Measurements from ENCODE around the gene UBR2.

The UBR2 gene

DNA sequence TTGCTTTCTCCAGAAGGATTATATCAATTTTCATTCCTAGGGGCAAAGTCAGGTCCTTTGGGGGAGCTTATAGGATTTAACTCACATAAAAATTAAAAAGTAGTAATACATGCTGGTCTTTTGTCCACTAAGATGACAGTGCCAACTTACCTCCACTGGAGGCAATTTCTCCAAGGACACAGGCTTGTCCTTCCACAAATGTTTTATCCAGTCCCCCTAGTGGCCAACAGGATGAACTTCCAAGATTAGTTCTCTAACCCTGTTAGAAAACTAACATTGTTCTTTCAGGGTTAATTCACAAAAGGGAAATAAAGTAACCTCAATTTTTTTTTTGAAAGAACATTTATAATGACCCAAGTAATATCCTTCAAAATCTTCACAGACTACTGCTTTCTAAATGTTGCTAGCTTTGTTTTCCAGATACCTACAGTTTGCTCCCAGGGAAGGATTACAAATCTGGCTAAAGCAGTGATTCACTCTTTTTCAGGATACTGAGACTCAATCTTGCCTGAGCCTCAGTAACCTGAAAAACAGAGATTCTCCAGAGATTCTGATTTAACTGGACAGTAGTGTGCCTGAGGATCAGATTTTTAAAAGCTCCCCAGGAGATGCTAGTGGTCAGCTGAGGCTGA is 31.7 kb upstream of the UBR2 start:
- H3K9me3 ChIP-seq (ENCODE audit: control insufficient read depth, insufficient read depth, low read length): no peaks in the 10 kb centered on the region
- no peaks in the 10 kb centered on the region for H3K27me3 ChIP-seq (ENCODE audit: control insufficient read depth, insufficient read depth, low read length)
- no peaks in the 10 kb centered on the region for H3K36me3 ChIP-seq (ENCODE audit: control insufficient read depth, insufficient read depth, low read length)
- H3K9ac ChIP-seq (ENCODE audit: low read depth, low read length): no peak overlapping the region
- H3K4me3 ChIP-seq (ENCODE audit: low read depth, low read length): no peak overlapping the region
- no peaks in the 10 kb centered on the region for H3K4me1 ChIP-seq (ENCODE audit: control insufficient read depth, insufficient read depth, low read length)

DNA sequence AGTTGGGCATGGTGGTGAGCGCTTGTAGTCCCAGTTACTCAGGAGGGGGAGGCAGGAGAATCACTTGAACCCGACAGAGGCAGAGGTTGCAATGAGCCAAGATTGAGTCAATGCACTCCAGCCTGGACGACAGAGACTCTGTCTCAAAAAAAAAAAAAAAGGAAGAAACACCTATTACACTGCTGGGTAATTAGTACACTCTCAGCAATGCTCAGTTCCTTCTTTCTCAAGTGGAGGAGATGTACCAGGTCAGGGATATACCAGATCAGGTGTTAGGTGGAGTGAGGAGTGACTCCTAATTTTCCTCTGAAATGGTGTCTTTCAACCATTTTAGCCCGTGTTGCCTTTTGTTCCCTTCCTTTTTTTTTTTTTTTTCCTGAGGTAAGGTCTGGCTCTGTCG is 30.0 kb upstream of the UBR2 start:
- Histone ChIP-seq H3K4me3 (ENCODE audit: low read depth, low read length) (no peak overlapping the region), H3K9ac (ENCODE audit: low read depth, low read length) (no peak overlapping the region), H3K9me3 (ENCODE audit: control insufficient read depth, insufficient read depth, low read length) (no peaks in the 10 kb centered on the region), H3K27me3 (ENCODE audit: control insufficient read depth, insufficient read depth, low read length) (no peaks in the 10 kb centered on the region), H3K4me1 (ENCODE audit: control insufficient read depth, insufficient read depth, low read length) (no peaks in the 10 kb centered on the region), H3K36me3 (ENCODE audit: control insufficient read depth, insufficient read depth, low read length) (no peaks in the 10 kb centered on the region)

DNA sequence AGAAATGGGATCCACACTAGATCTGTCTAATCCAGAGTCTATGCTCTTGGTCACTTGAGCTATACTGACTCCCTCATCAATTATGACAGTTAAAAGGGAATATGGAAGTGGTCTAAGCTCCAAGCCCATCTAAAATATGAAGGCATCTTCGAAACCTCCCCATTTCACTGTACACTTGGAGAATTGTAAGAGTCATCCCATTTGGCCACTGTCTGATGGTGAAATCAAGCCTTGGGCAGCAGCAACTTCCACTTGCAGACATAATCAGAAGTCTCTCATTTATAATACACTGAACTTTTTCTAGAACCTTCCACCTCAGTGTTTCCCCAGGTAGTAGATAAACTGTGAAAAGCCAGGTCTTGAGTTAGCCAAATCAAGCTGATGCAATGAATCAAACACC is 26.3 kb upstream of the UBR2 start:
- Histone ChIP-seq H3K4me3 (ENCODE audit: low read depth, low read length) (no peak overlapping the region), H3K9me3 (ENCODE audit: control insufficient read depth, insufficient read depth, low read length) (no peaks in the 10 kb centered on the region), H3K27me3 (ENCODE audit: control insufficient read depth, insufficient read depth, low read length) (no peaks in the 10 kb centered on the region), H3K9ac (ENCODE audit: low read depth, low read length) (no peak overlapping the region), H3K4me1 (ENCODE audit: control insufficient read depth, insufficient read depth, low read length) (no peaks in the 10 kb centered on the region), H3K36me3 (ENCODE audit: control insufficient read depth, insufficient read depth, low read length) (no peaks in the 10 kb centered on the region)

DNA sequence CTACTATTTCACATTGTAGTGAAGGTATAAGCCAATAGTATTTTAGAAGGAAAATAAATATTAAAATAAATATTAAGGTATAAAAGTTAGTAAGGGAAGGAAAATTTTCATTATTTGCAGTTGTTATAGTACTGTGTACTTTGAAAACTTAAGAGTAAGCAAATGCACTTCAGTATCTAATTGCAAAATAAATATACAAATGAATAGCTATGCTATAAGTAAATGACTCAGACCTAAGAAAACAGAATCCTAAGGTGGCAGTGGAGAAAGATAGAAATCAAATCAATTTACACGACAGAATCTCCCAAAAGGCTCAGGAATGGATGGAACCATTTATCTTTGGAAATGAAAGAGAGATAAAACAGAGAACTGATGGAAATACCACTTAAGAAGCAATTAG is 24.7 kb upstream of the UBR2 start:
- Histone ChIP-seq H3K27me3 (ENCODE audit: control insufficient read depth, insufficient read depth, low read length) (no peaks in the 10 kb centered on the region), H3K36me3 (ENCODE audit: control insufficient read depth, insufficient read depth, low read length) (no peaks in the 10 kb centered on the region), H3K4me1 (ENCODE audit: control insufficient read depth, insufficient read depth, low read length) (no peaks in the 10 kb centered on the region), H3K4me3 (ENCODE audit: low read depth, low read length) (no peak overlapping the region), H3K9ac (ENCODE audit: low read depth, low read length) (no peak overlapping the region), H3K9me3 (ENCODE audit: control insufficient read depth, insufficient read depth, low read length) (no peaks in the 10 kb centered on the region)

DNA sequence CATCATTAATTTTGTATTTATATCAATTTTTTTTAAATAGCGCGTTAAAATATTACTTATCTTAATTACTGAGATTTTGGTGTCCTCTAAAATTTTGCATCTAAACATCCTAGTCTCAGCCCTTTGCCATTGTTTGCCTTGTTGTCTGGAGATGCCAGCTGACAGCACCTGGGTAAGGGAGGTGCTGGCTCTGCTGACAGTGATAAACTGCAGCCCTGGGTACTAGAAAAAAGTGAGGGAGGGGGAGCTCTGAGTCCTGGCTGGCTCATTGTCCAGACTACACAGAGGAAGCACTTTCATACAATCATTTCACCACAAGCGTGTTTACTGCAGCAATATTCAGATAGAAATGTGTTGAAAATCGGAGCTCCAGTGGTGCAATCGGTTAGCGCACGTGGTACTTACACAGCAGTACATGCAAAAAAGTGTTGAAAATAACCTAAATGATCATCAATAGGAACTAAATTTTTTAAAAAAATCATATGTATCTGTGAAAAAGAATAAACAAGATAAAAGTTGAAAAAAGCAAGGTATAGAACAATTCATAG is 18.5 kb upstream of the UBR2 start:
- no peaks in the 10 kb centered on the region for H3K36me3 ChIP-seq (ENCODE audit: control insufficient read depth, insufficient read depth, low read length)
- no peak overlapping the region for H3K4me3 ChIP-seq (ENCODE audit: low read depth, low read length)
- no peaks in the 10 kb centered on the region for H3K27me3 ChIP-seq (ENCODE audit: control insufficient read depth, insufficient read depth, low read length)
- H3K4me1 ChIP-seq (ENCODE audit: control insufficient read depth, insufficient read depth, low read length): peaks cover 4% of the 10 kb centered on the region
- no peak overlapping the region for H3K9ac ChIP-seq (ENCODE audit: low read depth, low read length)
- H3K9me3 ChIP-seq (ENCODE audit: control insufficient read depth, insufficient read depth, low read length): no peaks in the 10 kb centered on the region

DNA sequence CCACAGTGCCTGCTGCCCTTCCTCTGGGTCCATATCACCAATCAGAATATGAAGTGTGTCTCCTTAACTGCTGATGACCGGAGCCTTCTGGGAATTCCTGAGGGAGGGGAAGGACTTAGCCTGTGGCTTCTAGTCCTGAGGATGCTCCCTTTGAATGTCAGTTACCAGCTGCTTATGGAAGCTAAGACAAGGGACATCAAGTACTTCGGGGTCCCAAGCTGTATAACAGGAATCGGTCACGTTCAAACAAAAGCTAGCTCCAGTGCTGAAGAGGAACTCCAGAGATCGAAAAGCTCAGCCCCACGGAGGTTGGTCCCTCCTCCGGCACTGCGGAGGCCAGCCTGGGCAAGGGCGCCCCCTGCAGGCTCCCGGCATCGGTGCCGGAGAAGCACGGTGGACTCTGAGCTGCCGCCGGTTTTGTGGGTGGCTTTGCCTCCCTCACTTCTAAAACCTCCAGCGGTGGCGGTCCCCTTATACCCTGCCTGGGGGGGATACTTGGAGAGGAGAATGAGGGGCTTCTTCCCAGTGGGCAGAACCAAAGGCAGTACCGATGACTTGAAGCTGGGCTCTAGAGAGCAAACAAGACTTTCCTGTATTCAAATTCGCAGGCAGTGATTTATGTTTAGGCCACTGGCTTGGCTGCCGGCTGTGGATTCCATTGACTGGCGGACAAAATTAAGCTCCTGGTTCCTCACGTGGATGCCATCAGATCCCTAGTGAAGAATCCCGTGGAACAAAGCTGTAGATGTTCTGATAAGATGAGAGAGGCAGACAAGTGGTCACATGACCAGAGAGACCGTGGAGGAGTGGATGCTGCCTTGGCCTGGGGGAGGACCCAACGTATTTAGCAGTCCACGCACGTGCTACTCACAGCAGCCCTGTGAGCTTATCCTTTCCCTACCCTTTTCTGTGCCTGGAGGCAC is 16.2 kb upstream of the UBR2 start:
- Histone ChIP-seq H3K27me3 (ENCODE audit: control insufficient read depth, insufficient read depth, low read length) (peaks cover 3% of the 10 kb centered on the region), H3K9me3 (ENCODE audit: control insufficient read depth, insufficient read depth, low read length) (no peaks in the 10 kb centered on the region), H3K9ac (ENCODE audit: low read depth, low read length) (peak overlapping the region; percentile 41), H3K36me3 (ENCODE audit: control insufficient read depth, insufficient read depth, low read length) (no peaks in the 10 kb centered on the region), H3K4me3 (ENCODE audit: low read depth, low read length) (peak overlapping the region; percentile 94), H3K4me1 (ENCODE audit: control insufficient read depth, insufficient read depth, low read length) (peaks cover 4% of the 10 kb centered on the region)

DNA sequence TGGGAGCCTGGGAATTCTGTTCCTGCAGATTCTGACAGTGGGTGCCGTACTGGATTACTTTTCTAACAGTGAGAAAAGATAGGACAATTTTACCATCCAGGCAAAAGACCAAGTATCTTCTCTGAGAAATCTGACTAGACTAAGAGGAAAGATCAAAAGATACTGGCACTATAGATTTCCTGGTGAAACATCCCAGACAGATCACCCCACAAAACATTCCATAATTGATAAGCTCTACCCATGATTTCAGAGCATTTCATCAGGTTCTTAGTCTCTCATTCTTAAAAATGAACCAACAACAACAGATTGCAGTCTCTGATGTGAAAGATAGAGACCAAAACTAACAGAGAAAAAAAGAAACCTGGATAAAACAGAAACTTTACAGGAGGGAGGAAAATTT is 13.6 kb upstream of the UBR2 start:
- Histone ChIP-seq H3K9me3 (ENCODE audit: control insufficient read depth, insufficient read depth, low read length) (no peaks in the 10 kb centered on the region), H3K36me3 (ENCODE audit: control insufficient read depth, insufficient read depth, low read length) (no peaks in the 10 kb centered on the region), H3K4me1 (ENCODE audit: control insufficient read depth, insufficient read depth, low read length) (peaks cover 4% of the 10 kb centered on the region), H3K4me3 (ENCODE audit: low read depth, low read length) (no peak overlapping the region), H3K9ac (ENCODE audit: low read depth, low read length) (no peak overlapping the region), H3K27me3 (ENCODE audit: control insufficient read depth, insufficient read depth, low read length) (peaks cover 3% of the 10 kb centered on the region)

DNA sequence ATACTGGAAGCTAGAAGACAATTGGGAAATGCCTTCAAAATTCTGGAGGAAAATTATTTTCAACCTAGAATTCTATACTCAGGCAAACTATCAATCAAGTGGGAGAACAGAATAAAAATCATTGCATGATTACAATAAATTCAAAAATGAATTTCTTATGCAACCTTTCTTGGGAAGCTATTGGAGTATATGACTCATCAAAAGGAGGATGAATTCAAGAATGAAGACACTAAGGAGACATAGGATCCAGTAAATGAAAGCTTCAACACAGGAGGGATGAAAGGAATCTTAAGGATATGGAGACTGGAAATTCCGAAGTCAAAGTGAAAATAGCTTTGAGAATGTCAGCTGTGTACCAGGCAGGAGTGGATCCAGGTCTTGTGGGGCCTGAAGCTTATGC is 12.6 kb upstream of the UBR2 start:
- Histone ChIP-seq H3K27me3 (ENCODE audit: control insufficient read depth, insufficient read depth, low read length) (peaks cover 3% of the 10 kb centered on the region), H3K4me3 (ENCODE audit: low read depth, low read length) (no peak overlapping the region), H3K36me3 (ENCODE audit: control insufficient read depth, insufficient read depth, low read length) (no peaks in the 10 kb centered on the region), H3K4me1 (ENCODE audit: control insufficient read depth, insufficient read depth, low read length) (peaks cover 4% of the 10 kb centered on the region), H3K9me3 (ENCODE audit: control insufficient read depth, insufficient read depth, low read length) (no peaks in the 10 kb centered on the region), H3K9ac (ENCODE audit: low read depth, low read length) (no peak overlapping the region)

DNA sequence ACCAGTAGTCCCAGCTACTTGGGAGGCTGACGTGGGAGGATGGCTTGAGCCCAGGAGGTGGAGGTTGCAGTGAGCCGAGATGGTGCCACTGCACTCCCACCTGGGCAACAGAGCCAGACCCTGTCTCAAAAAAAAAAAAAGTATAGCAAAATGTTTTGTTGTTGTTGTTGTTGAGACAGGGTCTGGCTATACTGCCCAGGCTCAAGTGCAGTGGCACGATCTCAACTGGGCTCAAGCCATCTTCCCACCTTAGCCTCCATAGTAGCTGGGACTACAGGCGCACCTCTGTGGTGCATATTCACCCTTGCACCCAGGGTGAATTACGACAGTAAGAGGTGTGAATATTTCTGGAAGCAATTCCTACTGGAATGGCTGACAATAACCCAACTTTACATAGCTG is 11.4 kb upstream of the UBR2 start:
- H3K9ac ChIP-seq (ENCODE audit: low read depth, low read length): no peak overlapping the region
- peaks cover 4% of the 10 kb centered on the region for H3K4me1 ChIP-seq (ENCODE audit: control insufficient read depth, insufficient read depth, low read length)
- no peak overlapping the region for H3K4me3 ChIP-seq (ENCODE audit: low read depth, low read length)
- H3K27me3 ChIP-seq (ENCODE audit: control insufficient read depth, insufficient read depth, low read length): peaks cover 3% of the 10 kb centered on the region
- H3K9me3 ChIP-seq (ENCODE audit: control insufficient read depth, insufficient read depth, low read length): no peaks in the 10 kb centered on the region
- no peaks in the 10 kb centered on the region for H3K36me3 ChIP-seq (ENCODE audit: control insufficient read depth, insufficient read depth, low read length)

DNA sequence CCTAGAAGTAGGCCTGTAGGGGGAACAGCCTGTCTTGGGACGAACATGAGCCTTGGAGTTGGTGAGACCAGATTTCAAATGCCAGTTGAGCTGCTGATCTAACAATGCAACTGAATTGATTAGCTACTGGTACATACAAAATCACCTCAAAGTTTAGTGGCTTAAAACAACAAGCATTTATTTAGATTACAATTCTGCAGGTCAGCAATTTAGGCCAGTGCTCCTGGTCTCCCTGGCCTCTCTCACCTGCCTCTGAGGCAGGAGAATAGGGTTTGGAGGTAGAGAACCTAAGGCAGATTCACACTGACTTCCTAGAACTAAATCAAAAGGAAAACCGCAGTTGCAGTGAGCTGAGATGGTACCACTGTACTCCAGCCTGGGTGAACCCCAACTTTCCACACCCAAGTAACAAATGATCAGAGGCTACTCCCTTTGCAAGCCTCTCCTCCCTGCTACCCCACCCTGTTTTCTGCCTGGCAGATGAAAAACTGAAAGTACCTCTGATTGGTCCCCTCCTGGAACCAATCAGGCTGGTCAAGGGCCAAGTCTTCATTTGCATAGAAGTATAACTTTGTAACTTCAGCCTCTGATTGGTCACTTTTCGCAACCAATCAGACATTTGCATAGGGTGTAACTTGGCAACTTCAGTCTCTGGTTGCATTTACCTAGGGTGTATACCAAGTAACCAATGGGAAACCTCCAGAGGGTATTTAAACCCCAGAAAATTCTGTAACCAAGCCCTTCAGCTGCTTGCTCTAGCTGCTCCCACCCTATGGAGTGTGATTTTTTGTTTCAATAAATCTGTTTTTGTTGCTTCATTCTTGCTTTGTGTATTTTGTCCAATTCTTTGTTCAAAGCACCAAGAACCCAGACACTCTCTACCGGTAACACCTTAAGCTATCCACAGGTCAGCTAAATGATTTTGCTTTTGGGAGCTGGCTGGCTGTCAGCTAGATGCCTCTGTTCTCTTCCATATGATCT is 8.1 kb upstream of the UBR2 start:
- Histone ChIP-seq H3K4me1 (ENCODE audit: control insufficient read depth, insufficient read depth, low read length) (no peaks in the 10 kb centered on the region), H3K4me3 (ENCODE audit: low read depth, low read length) (no peak overlapping the region), H3K27me3 (ENCODE audit: control insufficient read depth, insufficient read depth, low read length) (peaks cover 3% of the 10 kb centered on the region), H3K9me3 (ENCODE audit: control insufficient read depth, insufficient read depth, low read length) (no peaks in the 10 kb centered on the region), H3K9ac (ENCODE audit: low read depth, low read length) (no peak overlapping the region), H3K36me3 (ENCODE audit: control insufficient read depth, insufficient read depth, low read length) (no peaks in the 10 kb centered on the region)

DNA sequence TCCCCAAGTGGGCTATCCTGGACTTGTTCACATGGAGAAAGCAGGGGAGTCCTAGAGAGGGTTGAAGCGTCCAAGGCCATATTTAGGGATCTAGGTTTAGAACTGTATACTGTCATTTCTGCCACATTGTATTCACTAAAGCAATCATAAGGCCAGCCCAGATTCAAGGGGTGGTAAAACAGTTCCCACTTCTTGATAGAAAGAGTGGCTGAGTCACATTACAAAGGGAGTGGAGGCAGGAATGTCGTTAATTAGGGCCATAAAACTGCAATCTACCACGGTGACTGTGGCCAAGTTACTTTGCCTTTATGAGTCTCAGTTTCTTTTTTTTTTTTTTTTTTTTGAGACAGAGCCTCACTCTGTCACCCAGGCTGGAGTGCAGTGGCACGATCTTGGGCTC is 7.4 kb upstream of the UBR2 start:
- H3K36me3 ChIP-seq (ENCODE audit: control insufficient read depth, insufficient read depth, low read length): no peaks in the 10 kb centered on the region
- no peak overlapping the region for H3K9ac ChIP-seq (ENCODE audit: low read depth, low read length)
- H3K9me3 ChIP-seq (ENCODE audit: control insufficient read depth, insufficient read depth, low read length): no peaks in the 10 kb centered on the region
- H3K4me3 ChIP-seq (ENCODE audit: low read depth, low read length): no peak overlapping the region
- no peaks in the 10 kb centered on the region for H3K4me1 ChIP-seq (ENCODE audit: control insufficient read depth, insufficient read depth, low read length)
- peaks cover 3% of the 10 kb centered on the region for H3K27me3 ChIP-seq (ENCODE audit: control insufficient read depth, insufficient read depth, low read length)

Data from iPS-15b (cell line).